Prostate gland (tissue), 2 donors: ENCODE measurements around the gene CABP7. TPM values are rescaled to one million over a fixed set of nuclear protein-coding genes. Genes with fewer than 3 reads are reported as not detected.
A peak's percentile ranks its signal among the peaks of the same experiment; 100 is the strongest.

Experiments
- DNase-seq: peaks from one replicate; pipeline ENCODE4 v3.0.0-alpha.2; 2019; ENCODE audit warnings: low spot score
- H3K27ac ChIP-seq, 2 donors: fragments of 200-600 bp; sonication (generic); 2 replicates each; pipeline ENCODE4 v1.5.1; 2017 to 2019
- H3K27me3 ChIP-seq: fragments of 200-600 bp; sonication (generic); replicated peaks from 2 replicates; pipeline ENCODE4 v1.5.1; 2019; ENCODE audit not compliant: insufficient read depth
- H3K36me3 ChIP-seq, 2 donors: fragments of 200-600 bp; sonication (generic); 1 replicate in 1 of 2; 2 replicates in 1 of 2; pipeline versions ENCODE4 v1.5.1 to v1.8.1; 2017 to 2019
- H3K4me1 ChIP-seq: fragments of 200-600 bp; sonication (generic); replicated peaks from 2 replicates; pipeline ENCODE4 v1.5.1; 2019
- H3K4me3 ChIP-seq, 2 donors: fragments of 200-600 bp; sonication (generic); 2 replicates each; pipeline ENCODE4 v1.5.1; 2017 to 2019
- H3K9me3 ChIP-seq: fragments of 200-600 bp; sonication (generic); 2 replicates; pipeline ENCODE4 v1.5.1; 2017
- POLR2A ChIP-seq: fragments of 450-650 bp; IDR thresholded peaks from one replicate; pipeline ENCODE4 v1.6.1; 2016; ENCODE audit warnings: antibody characterized with exemption, mild to moderate bottlenecking
- POLR2AphosphoS5 ChIP-seq: sonication (generic); formaldehyde crosslinking; IDR thresholded peaks from one replicate; pipeline ENCODE4 v1.6.1; 2017; ENCODE audit warnings: antibody characterized with exemption
- WGBS: methylation state at CpG from one replicate; pipeline ENCODE4 v1.1.5; 2018; 5-methylcytosine and 5-hydroxymethylcytosine counted together
- intact Hi-C: fragments of 100-400 bp; cut with DNase I; formaldehyde crosslinking; loops from one replicate; pipeline ENCODE4 v1.14.2; 2022
- total RNA-seq, 2 donors: library from RNA; depleted of rRNA; stranded (reverse); fragments of >200 nt; gene quantifications; one replicate each; pipeline ENCODE4 v1.1.0, GENCODE V29; 2016
- TF ChIP-seq, protein P1 (sequence below), 4 experiments: fragments of 200-600 bp in 2 of 4; fragments of 450-650 bp in 2 of 4; sonication (generic) in 2 of 4; IDR thresholded peaks; 1 replicate in 3 of 4; 2 replicates in 1 of 4; pipeline ENCODE4 v1.5.1; 2016 to 2019; ENCODE audit warnings: antibody characterized with exemption in 4 of 4, mild to moderate bottlenecking in 2 of 4, moderate library complexity in 2 of 4

CABP7 gene
- total RNA-seq, 2 donors from 2014 or later, result 1.5 TPM; not detected in 1

DNA sequence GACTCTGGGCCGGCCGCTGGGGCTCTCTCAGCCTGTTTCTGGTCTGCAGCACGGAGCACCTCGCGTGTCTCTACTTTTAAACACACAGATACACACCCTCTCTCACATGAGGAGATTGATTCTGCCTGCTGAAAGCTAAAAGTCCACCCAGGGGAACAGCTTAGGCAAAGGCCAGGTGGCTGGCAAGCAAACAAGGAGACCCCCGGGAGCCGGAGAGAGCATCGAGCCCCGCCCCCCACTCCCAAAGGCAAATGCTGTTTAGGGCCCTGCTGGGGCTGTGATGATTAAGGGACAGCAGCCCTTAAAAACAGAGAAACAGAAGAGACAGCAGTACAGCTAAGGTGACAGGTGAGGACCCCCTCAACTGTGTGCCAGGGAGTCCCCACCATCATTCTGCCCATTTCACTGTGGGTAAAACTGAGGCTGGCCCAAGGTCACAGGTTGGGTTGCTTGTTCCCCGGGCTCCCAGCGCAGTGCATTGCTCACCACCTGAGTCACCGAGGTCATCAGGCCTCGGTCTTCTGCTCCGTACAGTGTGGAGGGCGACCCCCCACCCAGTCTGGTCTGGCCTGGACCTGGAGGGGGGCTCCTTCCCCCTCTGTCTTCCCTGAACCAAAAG, 6.8 kb downstream of the CABP7 start:
- 58% methylated on average over 15 of the region's 15 CpGs for WGBS
- TF ChIP-seq, protein P1, sequence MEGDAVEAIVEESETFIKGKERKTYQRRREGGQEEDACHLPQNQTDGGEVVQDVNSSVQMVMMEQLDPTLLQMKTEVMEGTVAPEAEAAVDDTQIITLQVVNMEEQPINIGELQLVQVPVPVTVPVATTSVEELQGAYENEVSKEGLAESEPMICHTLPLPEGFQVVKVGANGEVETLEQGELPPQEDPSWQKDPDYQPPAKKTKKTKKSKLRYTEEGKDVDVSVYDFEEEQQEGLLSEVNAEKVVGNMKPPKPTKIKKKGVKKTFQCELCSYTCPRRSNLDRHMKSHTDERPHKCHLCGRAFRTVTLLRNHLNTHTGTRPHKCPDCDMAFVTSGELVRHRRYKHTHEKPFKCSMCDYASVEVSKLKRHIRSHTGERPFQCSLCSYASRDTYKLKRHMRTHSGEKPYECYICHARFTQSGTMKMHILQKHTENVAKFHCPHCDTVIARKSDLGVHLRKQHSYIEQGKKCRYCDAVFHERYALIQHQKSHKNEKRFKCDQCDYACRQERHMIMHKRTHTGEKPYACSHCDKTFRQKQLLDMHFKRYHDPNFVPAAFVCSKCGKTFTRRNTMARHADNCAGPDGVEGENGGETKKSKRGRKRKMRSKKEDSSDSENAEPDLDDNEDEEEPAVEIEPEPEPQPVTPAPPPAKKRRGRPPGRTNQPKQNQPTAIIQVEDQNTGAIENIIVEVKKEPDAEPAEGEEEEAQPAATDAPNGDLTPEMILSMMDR (IDR thresholded peaks at IDR 0.05), result no peak
- no peak for TF ChIP-seq POLR2A
- no peak for TF ChIP-seq POLR2AphosphoS5
- H3K36me3 ChIP-seq, result no peaks in the 10 kb centered on the region
- H3K4me3 ChIP-seq, result no peak overlapping the region
- no peaks in the 10 kb centered on the region for H3K4me1 ChIP-seq
- H3K27ac ChIP-seq, result no peak overlapping the region
- H3K27me3 ChIP-seq, result no peaks in the 10 kb centered on the region
- no peak for DNase-seq
- no peaks in the 10 kb centered on the region for H3K9me3 ChIP-seq
- intact Hi-C loops, result no loop called here

DNA sequence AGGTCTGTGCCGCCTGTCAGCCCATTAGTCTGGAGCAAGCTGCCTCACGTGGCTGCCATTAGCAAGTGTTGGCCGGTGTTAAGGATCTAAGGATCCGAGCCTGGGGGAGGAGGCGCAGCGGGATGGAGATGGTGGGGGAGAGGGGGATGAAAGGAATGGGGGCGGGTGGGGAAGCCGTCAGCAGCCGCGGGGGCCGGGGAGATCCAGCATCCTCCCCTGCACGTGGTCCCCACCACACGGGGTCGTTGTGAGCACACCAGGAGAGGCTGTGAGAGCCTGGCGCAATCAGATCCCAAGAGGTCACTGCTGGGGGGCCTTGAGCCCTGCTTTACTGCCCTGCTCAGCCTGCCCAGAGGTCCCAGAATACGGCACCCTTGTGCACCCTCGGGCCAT, 7.3 kb downstream of the CABP7 start:
- no peaks in the 10 kb centered on the region for H3K4me1 ChIP-seq
- 10% methylated on average over 9 of the region's 17 CpGs for WGBS
- TF ChIP-seq, protein P1 (IDR thresholded peaks at IDR 0.05), result peak in 1 of 4 experiments; percentile 9
- TF ChIP-seq POLR2A (no peak), POLR2AphosphoS5 (no peak)
- H3K27ac ChIP-seq, result no peak overlapping the region
- no peaks in the 10 kb centered on the region for H3K9me3 ChIP-seq
- no peak for DNase-seq
- no peaks in the 10 kb centered on the region for H3K27me3 ChIP-seq
- intact Hi-C loops, result no loop called here
- no peak overlapping the region for H3K4me3 ChIP-seq
- no peaks in the 10 kb centered on the region for H3K36me3 ChIP-seq

DNA sequence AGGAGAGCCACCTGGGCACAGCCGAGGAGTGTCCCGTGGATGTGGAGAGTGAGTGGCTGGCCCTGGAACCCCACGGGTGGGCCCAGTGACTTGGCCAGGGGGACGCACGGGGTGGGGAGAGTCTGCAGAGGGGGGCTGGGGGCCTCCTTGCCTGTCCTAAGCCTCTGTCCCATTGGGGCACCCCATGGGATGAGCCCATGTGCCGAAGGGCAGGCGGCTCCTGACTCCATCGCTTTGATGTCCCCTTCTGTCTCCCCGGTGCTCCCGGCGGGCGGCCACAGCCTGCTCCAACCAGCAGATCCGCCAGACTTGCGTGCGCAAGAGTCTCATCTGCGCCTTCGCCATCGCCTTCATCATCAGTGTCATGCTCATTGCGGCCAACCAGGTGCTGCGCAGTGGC, 9.4 kb downstream of the CABP7 start:
- TF ChIP-seq, protein P1 (IDR thresholded peaks at IDR 0.05), result no peak
- TF ChIP-seq POLR2A (no peak), POLR2AphosphoS5 (no peak)
- Histone ChIP-seq H3K27ac (no peak overlapping the region), H3K36me3 (no peaks in the 10 kb centered on the region), H3K27me3 (no peaks in the 10 kb centered on the region), H3K4me3 (no peak overlapping the region), H3K4me1 (no peaks in the 10 kb centered on the region), H3K9me3 (no peaks in the 10 kb centered on the region)
- intact Hi-C loops, result no loop called here
- 90% methylated on average over 19 of the region's 20 CpGs for WGBS
- DNase-seq, result no peak

DNA sequence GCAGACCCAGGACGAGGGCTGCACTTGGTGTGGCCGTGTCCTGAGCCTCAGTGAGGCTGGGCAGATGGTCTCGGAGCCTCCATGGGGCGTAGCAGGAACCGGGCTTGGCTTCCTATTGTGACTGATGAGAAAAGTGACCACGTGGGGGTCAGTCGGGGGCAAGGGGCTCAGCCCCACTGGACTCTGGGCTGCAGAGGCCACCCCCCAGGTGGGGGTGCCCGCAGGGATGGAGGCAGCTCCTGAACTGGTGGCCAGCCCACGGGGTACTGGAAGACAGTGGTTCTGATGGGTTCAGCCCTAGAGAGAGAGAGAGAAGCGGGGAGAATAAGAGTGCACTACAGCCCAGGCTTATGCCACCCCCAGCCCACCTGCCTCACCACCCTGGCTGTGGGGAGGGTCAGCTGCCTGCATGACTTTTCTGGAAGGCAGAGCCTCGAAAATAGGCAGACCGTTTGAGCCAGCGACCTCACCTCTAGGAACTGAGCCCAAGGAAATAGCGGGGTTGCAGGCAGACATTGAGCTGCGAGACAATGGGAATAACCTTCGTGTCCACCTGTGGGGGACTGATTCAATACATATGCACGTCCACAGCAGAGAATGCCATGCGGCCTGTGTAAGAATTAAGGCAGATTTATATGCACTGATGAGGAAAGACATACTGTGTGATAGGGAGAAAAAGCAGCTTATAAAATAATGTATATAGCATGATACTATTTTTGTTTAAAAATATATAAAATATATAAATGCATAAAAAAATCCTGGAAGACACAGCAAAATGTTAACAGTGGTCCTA, 11.5 kb downstream of the CABP7 start:
- H3K27ac ChIP-seq, result no peak overlapping the region
- H3K4me1 ChIP-seq, result no peaks in the 10 kb centered on the region
- H3K27me3 ChIP-seq, result no peaks in the 10 kb centered on the region
- no peak for TF ChIP-seq POLR2AphosphoS5
- TF ChIP-seq, protein P1 (IDR thresholded peaks at IDR 0.05), result no peak
- TF ChIP-seq POLR2A, result no peak
- no peaks in the 10 kb centered on the region for H3K9me3 ChIP-seq
- WGBS, result 88% methylated on average over 18 of the region's 18 CpGs
- H3K36me3 ChIP-seq, result no peaks in the 10 kb centered on the region
- no peak overlapping the region for H3K4me3 ChIP-seq
- DNase-seq, result no peak
- intact Hi-C loops, result no loop called here

DNA sequence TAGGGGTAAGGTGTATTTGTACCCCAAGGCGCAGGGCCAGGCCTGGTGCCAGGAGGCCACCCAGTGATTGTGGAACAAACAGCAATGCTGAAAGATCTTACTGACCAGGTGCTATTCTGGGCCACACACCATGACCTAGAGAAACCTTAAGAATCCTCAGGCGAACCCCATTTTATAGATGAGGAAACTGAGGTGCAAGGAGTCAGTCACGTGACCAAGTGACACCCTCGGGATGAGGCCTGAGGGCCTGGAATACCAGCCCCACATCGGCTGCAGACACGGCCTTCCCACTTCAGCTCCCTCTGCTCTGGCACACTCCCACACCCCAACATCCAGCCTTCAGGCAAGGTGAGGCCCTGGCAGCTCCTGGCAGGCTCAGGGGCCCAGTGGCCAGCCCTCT, 13.1 kb downstream of the CABP7 start:
- intact Hi-C loops, result no loop called here
- no peaks in the 10 kb centered on the region for H3K36me3 ChIP-seq
- H3K9me3 ChIP-seq, result no peaks in the 10 kb centered on the region
- DNase-seq, result no peak
- H3K27me3 ChIP-seq, result no peaks in the 10 kb centered on the region
- H3K27ac ChIP-seq, result no peak overlapping the region
- WGBS, result 81% methylated on average over 6 of the region's 6 CpGs
- no peak overlapping the region for H3K4me3 ChIP-seq
- TF ChIP-seq, protein P1 (IDR thresholded peaks at IDR 0.05), result no peak
- TF ChIP-seq POLR2AphosphoS5 (no peak), POLR2A (no peak)
- H3K4me1 ChIP-seq, result no peaks in the 10 kb centered on the region
